WTC11 (cell line): ENCODE measurements around the gene MAP3K14. TPM values are rescaled to one million over a fixed set of nuclear protein-coding genes. Genes with fewer than 3 reads are reported as not detected.

ENCODE experiments used
- ATAC-seq: fragments of 200-7000 bp; cut with Tn5 transposase; 2 replicates; pipeline ENCODE4 v1.10.0; 2021; ENCODE audit warnings: mild to moderate bottlenecking, moderate library complexity
- CTCF ChIA-PET: fragments of 300-600 bp; sonication (Branson Sonifier 250); formaldehyde crosslinking; loops from one replicate; lab custom pipeline; 2021; ENCODE audit warnings: antibody characterized with exemption; lab: Charles Lee
- POLR2A ChIA-PET: fragments of 350-600 bp; sonication (Branson Sonifier 250); formaldehyde crosslinking; loops from one replicate; lab custom pipeline; 2021; ENCODE audit warnings: antibody characterized with exemption; lab: Charles Lee
- DNase-seq: peaks from one replicate; pipeline ENCODE4 v3.0.0; 2021; ENCODE audit warnings: low spot score
- H3K27ac Mint-ChIP-seq: 2 replicates; pipeline ENCODE4 v1.8.0; 2021; ENCODE audit warnings: mixed read lengths
- H3K27me3 Mint-ChIP-seq: 2 replicates; pipeline ENCODE4 v1.8.0; 2021; ENCODE audit warnings: low read depth, mild to moderate bottlenecking, moderate library complexity, mixed read lengths
- H3K36me3 Mint-ChIP-seq: 2 replicates; pipeline ENCODE4 v1.8.0; 2021; ENCODE audit warnings: mixed read lengths
- H3K4me1 Mint-ChIP-seq: 2 replicates; pipeline ENCODE4 v1.8.0; 2022; ENCODE audit warnings: mixed read lengths
- H3K4me3 Mint-ChIP-seq: 2 replicates; pipeline ENCODE4 v1.8.0; 2021; ENCODE audit warnings: mild to moderate bottlenecking, moderate library complexity, mixed read lengths
- H3K9me3 Mint-ChIP-seq: 2 replicates; pipeline ENCODE4 v1.8.0; 2021; ENCODE audit warnings: mixed read lengths
- ATF1 ChIP-seq: sonication (generic); formaldehyde crosslinking; IDR thresholded peaks from 2 replicates; pipeline ENCODE4 v1.8.1; 2023; ENCODE audit warnings: mild to moderate bottlenecking, moderate library complexity, missing genetic modification reagents
- CBFB ChIP-seq: sonication (generic); formaldehyde crosslinking; IDR thresholded peaks from 2 replicates; pipeline ENCODE4 v1.8.1; 2022; ENCODE audit warnings: mild to moderate bottlenecking, low read depth, missing genetic modification reagents
- CREB1 ChIP-seq: sonication (generic); formaldehyde crosslinking; IDR thresholded peaks from 2 replicates; pipeline ENCODE4 v1.8.0; 2023; ENCODE audit warnings: mild to moderate bottlenecking, missing genetic modification reagents
- ETV6 ChIP-seq: sonication (generic); formaldehyde crosslinking; IDR thresholded peaks from 2 replicates; pipeline ENCODE4 v1.8.1; 2022; ENCODE audit warnings: mild to moderate bottlenecking, missing genetic modification reagents
- KAT7 ChIP-seq: sonication (generic); formaldehyde crosslinking; IDR thresholded peaks from 2 replicates; pipeline ENCODE4 v1.8.1; 2023; ENCODE audit warnings: missing genetic modification reagents, mild to moderate bottlenecking, borderline replicate concordance
- NR1H2 ChIP-seq: sonication (generic); formaldehyde crosslinking; IDR thresholded peaks from 2 replicates; pipeline ENCODE4 v1.9.0; 2021; ENCODE audit warnings: mild to moderate bottlenecking, moderate library complexity, missing genetic modification reagents
- NR2C2 ChIP-seq: sonication (generic); formaldehyde crosslinking; IDR thresholded peaks from 2 replicates; pipeline ENCODE4 v1.8.0; 2022; ENCODE audit warnings: mild to moderate bottlenecking, missing genetic modification reagents
- SMAD3 ChIP-seq: sonication (generic); formaldehyde crosslinking; IDR thresholded peaks from 2 replicates; pipeline ENCODE4 v1.8.0; 2022; ENCODE audit warnings: missing genetic modification reagents, mild to moderate bottlenecking, borderline replicate concordance
- SOX15 ChIP-seq: fragments of 250-450 bp; sonication (Bioruptor Pico); IDR thresholded peaks from 2 replicates; pipeline ENCODE4 v1.9.0; 2021; ENCODE audit warnings: mild to moderate bottlenecking
- total RNA-seq: library from RNA; stranded (reverse); gene quantifications from 3 replicates; pipeline ENCODE4 v1.2.3, GENCODE V29; 2021
- TF ChIP-seq, protein P1 (sequence below): sonication (generic); formaldehyde crosslinking; IDR thresholded peaks from 2 replicates; pipeline ENCODE4 v1.8.1; 2023; ENCODE audit warnings: mild to moderate bottlenecking, missing genetic modification reagents, borderline replicate concordance
- TF ChIP-seq, protein P2 (sequence below): sonication (generic); formaldehyde crosslinking; IDR thresholded peaks from 2 replicates; pipeline ENCODE4 v1.8.0; 2022; ENCODE audit warnings: mild to moderate bottlenecking, missing genetic modification reagents
- TF ChIP-seq, protein P3 (sequence below): fragments of 250-450 bp; sonication (Bioruptor Pico); IDR thresholded peaks from 2 replicates; pipeline ENCODE4 v2.1.2; 2022; ENCODE audit warnings: mild to moderate bottlenecking, moderate library complexity
- TF ChIP-seq, protein P4 (sequence below): fragments of 250-450 bp; sonication (Bioruptor Pico); IDR thresholded peaks from 2 replicates; pipeline ENCODE4 v1.9.0; 2021; ENCODE audit warnings: mild to moderate bottlenecking
- TF ChIP-seq, protein P5 (sequence below): fragments of 250-450 bp; sonication (Bioruptor Pico); conservative IDR thresholded peaks from 2 replicates; pipeline ENCODE4 v1.9.0; 2021; ENCODE audit warnings: mild to moderate bottlenecking
- TF ChIP-seq, protein P6 (sequence below): sonication (generic); formaldehyde crosslinking; IDR thresholded peaks from 2 replicates; pipeline ENCODE4 v1.8.0; 2022; ENCODE audit warnings: mild to moderate bottlenecking, missing genetic modification reagents
- TF ChIP-seq, protein P7 (sequence below): fragments of 200-600 bp; IDR thresholded peaks from 2 replicates; pipeline ENCODE4 v1.8.0; 2022; ENCODE audit warnings: antibody characterized with exemption
- TF ChIP-seq, protein P8 (sequence below): sonication (generic); formaldehyde crosslinking; IDR thresholded peaks from 2 replicates; pipeline ENCODE4 v1.8.1; 2022; ENCODE audit warnings: low read depth, mild to moderate bottlenecking, moderate library complexity, missing genetic modification reagents, borderline replicate concordance
- TF ChIP-seq, protein P9 (sequence below): fragments of 250-450 bp; sonication (Bioruptor Pico); IDR thresholded peaks from 2 replicates; pipeline ENCODE4 v1.9.0; 2021; ENCODE audit warnings: mild to moderate bottlenecking

The MAP3K14 gene
- total RNA-seq, 1 experiment from 2014 or later, result 4.0 TPM

DNA sequence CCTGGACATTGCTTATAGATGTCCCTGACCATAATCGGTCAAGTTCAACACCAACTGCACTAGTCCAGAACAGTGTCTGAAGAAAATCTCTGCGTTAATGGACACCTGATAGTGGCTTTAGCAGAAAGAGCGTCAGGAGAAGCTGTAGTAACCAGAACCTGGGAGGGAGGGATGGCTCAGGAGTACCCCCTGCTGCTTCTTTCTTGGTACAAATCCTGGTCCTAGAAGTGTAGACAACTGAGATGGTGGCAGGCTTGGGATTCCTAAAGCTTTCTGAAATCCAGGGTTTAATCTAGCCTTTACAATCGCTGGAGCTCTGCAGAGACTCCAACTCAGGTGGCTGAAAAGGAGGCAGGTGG lies 5.4 kb downstream of the MAP3K14 start (continued):
- TF ChIP-seq SOX15 (no peak), CBFB (CRISPR knock-in tag) (no peak), CREB1 (CRISPR knock-in tag) (no peak)

DNA sequence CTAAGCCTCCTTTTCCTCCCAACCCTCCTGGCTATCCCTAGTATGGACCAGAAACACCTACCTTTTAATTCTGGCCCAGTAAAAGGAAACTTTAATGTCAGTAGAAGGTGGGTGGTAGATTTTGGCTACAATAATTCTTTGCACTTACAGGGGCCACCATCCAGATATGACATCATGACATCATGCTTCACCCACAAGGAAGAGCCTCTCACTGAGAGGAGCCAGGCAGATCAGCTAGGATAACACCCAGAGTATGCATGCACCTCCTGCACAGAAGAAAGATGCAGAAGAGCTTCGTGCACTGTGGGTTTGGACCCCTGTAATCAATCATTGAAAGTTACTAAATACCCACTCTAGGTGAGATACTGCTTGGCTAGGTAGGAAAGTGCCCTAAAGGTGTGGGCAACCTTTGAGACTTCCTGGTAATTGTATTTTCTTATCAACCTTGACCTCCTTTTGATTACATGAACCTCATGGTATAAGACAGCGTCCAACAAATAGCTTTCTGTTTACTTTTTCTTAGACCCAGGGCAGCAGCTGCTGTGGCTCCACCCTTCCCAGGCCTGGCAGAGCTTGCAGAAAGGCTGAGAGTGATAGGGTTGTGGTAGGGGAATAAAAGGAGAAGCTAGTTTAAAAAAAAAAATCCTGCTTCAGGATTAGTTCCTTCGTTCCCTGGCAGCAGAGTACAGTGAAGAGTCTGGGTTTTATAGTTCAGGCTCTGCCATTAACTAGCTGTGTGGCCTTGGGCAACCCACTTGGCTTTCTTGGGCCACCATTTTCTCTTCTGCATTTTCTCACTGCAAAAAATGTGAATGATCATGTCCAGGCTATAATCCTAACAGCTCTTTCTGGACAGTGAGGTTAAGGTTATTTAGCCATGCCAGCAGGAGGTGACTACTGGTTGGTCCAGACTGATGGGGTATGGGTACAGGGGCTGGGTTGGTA lies 6.2 kb downstream of the MAP3K14 start:
- Mint-ChIP-seq H3K4me1 (peaks cover 28% of the 10 kb centered on the region), H3K27ac (no peak overlapping the region), H3K36me3 (peaks cover 5% of the 10 kb centered on the region; the same call in 1 of the 2 replicates), H3K4me3 (no peak overlapping the region), H3K27me3 (peaks cover 10% of the 10 kb centered on the region), H3K9me3 (no peaks in the 10 kb centered on the region)
- DNase-seq (no peak), ATAC-seq (no peak)
- POLR2A ChIA-PET, result no interaction called here
- CTCF ChIA-PET, result interaction anchor here (0.6 to 1.8 kb wide), 5 partner anchors 33 to 175 kb away, joined by 4 to 8 read pairs (median 6); partner anchors contain the start of gene ACBD4
- TF ChIP-seq, protein P1, sequence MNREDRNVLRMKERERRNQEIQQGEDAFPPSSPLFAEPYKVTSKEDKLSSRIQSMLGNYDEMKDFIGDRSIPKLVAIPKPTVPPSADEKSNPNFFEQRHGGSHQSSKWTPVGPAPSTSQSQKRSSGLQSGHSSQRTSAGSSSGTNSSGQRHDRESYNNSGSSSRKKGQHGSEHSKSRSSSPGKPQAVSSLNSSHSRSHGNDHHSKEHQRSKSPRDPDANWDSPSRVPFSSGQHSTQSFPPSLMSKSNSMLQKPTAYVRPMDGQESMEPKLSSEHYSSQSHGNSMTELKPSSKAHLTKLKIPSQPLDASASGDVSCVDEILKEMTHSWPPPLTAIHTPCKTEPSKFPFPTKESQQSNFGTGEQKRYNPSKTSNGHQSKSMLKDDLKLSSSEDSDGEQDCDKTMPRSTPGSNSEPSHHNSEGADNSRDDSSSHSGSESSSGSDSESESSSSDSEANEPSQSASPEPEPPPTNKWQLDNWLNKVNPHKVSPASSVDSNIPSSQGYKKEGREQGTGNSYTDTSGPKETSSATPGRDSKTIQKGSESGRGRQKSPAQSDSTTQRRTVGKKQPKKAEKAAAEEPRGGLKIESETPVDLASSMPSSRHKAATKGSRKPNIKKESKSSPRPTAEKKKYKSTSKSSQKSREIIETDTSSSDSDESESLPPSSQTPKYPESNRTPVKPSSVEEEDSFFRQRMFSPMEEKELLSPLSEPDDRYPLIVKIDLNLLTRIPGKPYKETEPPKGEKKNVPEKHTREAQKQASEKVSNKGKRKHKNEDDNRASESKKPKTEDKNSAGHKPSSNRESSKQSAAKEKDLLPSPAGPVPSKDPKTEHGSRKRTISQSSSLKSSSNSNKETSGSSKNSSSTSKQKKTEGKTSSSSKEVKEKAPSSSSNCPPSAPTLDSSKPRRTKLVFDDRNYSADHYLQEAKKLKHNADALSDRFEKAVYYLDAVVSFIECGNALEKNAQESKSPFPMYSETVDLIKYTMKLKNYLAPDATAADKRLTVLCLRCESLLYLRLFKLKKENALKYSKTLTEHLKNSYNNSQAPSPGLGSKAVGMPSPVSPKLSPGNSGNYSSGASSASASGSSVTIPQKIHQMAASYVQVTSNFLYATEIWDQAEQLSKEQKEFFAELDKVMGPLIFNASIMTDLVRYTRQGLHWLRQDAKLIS, result no peak
- TF ChIP-seq, protein P2, sequence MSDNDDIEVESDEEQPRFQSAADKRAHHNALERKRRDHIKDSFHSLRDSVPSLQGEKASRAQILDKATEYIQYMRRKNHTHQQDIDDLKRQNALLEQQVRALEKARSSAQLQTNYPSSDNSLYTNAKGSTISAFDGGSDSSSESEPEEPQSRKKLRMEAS (CRISPR knock-in tag), result no peak
- TF ChIP-seq ETV6, result no peak
- no peak for TF ChIP-seq SMAD3 (CRISPR knock-in tag)
- TF ChIP-seq, protein P3, sequence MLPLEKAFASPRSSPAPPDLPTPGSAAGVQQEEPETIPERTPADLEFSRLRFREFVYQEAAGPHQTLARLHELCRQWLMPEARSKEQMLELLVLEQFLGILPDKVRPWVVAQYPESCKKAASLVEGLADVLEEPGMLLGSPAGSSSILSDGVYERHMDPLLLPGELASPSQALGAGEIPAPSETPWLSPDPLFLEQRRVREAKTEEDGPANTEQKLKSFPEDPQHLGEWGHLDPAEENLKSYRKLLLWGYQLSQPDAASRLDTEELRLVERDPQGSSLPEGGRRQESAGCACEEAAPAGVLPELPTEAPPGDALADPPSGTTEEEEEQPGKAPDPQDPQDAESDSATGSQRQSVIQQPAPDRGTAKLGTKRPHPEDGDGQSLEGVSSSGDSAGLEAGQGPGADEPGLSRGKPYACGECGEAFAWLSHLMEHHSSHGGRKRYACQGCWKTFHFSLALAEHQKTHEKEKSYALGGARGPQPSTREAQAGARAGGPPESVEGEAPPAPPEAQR (CRISPR knock-in tag), result no peak
- TF ChIP-seq, protein P4, sequence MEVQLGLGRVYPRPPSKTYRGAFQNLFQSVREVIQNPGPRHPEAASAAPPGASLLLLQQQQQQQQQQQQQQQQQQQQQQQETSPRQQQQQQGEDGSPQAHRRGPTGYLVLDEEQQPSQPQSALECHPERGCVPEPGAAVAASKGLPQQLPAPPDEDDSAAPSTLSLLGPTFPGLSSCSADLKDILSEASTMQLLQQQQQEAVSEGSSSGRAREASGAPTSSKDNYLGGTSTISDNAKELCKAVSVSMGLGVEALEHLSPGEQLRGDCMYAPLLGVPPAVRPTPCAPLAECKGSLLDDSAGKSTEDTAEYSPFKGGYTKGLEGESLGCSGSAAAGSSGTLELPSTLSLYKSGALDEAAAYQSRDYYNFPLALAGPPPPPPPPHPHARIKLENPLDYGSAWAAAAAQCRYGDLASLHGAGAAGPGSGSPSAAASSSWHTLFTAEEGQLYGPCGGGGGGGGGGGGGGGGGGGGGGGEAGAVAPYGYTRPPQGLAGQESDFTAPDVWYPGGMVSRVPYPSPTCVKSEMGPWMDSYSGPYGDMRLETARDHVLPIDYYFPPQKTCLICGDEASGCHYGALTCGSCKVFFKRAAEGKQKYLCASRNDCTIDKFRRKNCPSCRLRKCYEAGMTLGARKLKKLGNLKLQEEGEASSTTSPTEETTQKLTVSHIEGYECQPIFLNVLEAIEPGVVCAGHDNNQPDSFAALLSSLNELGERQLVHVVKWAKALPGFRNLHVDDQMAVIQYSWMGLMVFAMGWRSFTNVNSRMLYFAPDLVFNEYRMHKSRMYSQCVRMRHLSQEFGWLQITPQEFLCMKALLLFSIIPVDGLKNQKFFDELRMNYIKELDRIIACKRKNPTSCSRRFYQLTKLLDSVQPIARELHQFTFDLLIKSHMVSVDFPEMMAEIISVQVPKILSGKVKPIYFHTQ (CRISPR knock-in tag), result no peak
- TF ChIP-seq, protein P5, sequence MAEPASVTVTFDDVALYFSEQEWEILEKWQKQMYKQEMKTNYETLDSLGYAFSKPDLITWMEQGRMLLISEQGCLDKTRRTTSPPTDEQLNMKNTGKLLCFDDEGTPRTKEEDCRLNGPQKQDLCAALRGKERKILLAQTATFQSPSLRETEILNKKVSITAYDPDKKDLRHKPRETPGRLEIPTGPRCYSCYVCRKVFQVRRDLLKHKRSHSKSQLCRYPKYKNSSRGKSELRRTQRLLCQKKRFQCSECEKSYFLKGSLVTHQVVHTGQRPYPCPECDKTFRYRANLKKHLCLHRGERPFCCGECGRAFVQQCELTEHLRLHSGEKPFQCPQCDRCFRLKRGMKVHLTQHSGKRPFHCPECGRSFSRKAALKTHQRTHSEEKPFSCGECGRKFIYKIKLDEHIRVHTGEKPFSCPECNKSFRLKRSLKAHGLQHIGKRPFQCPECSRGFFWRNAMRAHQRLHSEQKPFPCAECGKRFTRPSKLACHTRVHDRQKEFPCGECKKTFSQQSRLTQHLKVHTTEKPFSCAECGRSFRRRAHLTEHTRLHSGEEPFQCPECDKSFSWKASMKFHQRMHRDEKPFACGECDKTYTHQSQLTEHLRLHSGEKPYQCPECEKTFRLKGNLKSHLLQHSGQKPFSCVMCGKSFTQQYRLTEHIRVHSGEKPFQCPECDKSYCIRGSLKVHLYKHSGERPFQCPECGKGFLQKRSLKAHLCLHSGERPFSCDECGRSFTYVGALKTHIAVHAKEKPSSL (CRISPR knock-in tag), result no peak
- TF ChIP-seq, protein P6, sequence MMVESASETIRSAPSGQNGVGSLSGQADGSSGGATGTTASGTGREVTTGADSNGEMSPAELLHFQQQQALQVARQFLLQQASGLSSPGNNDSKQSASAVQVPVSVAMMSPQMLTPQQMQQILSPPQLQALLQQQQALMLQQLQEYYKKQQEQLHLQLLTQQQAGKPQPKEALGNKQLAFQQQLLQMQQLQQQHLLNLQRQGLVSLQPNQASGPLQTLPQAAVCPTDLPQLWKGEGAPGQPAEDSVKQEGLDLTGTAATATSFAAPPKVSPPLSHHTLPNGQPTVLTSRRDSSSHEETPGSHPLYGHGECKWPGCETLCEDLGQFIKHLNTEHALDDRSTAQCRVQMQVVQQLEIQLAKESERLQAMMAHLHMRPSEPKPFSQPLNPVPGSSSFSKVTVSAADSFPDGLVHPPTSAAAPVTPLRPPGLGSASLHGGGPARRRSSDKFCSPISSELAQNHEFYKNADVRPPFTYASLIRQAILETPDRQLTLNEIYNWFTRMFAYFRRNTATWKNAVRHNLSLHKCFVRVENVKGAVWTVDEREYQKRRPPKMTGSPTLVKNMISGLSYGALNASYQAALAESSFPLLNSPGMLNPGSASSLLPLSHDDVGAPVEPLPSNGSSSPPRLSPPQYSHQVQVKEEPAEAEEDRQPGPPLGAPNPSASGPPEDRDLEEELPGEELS (CRISPR knock-in tag), result no peak
- TF ChIP-seq, protein P7, sequence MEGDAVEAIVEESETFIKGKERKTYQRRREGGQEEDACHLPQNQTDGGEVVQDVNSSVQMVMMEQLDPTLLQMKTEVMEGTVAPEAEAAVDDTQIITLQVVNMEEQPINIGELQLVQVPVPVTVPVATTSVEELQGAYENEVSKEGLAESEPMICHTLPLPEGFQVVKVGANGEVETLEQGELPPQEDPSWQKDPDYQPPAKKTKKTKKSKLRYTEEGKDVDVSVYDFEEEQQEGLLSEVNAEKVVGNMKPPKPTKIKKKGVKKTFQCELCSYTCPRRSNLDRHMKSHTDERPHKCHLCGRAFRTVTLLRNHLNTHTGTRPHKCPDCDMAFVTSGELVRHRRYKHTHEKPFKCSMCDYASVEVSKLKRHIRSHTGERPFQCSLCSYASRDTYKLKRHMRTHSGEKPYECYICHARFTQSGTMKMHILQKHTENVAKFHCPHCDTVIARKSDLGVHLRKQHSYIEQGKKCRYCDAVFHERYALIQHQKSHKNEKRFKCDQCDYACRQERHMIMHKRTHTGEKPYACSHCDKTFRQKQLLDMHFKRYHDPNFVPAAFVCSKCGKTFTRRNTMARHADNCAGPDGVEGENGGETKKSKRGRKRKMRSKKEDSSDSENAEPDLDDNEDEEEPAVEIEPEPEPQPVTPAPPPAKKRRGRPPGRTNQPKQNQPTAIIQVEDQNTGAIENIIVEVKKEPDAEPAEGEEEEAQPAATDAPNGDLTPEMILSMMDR, result no peak
- no peak for TF ChIP-seq NR2C2 (CRISPR knock-in tag)
- TF ChIP-seq KAT7 (CRISPR knock-in tag), result no peak
- TF ChIP-seq, protein P8, sequence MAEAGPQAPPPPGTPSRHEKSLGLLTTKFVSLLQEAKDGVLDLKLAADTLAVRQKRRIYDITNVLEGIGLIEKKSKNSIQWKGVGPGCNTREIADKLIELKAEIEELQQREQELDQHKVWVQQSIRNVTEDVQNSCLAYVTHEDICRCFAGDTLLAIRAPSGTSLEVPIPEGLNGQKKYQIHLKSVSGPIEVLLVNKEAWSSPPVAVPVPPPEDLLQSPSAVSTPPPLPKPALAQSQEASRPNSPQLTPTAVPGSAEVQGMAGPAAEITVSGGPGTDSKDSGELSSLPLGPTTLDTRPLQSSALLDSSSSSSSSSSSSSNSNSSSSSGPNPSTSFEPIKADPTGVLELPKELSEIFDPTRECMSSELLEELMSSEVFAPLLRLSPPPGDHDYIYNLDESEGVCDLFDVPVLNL (CRISPR knock-in tag), result no peak
- TF ChIP-seq NR1H2, result no peak
- TF ChIP-seq, protein P9, sequence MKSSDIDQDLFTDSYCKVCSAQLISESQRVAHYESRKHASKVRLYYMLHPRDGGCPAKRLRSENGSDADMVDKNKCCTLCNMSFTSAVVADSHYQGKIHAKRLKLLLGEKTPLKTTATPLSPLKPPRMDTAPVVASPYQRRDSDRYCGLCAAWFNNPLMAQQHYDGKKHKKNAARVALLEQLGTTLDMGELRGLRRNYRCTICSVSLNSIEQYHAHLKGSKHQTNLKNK, result no peak
- no peak for TF ChIP-seq ATF1
